WTC11 (cell line): ENCODE results near the gene CBX5. TPM values are rescaled to one million over a fixed set of nuclear protein-coding genes. Genes with fewer than 3 reads are reported as not detected.

Experiments
- ATAC-seq: fragments of 200-7000 bp; cut with Tn5 transposase; 2 replicates; pipeline ENCODE4 v1.10.0; 2021; ENCODE audit warnings: mild to moderate bottlenecking, moderate library complexity
- CTCF ChIA-PET: fragments of 300-600 bp; sonication (Branson Sonifier 250); formaldehyde crosslinking; loops from one replicate; lab custom pipeline; 2021; ENCODE audit warnings: antibody characterized with exemption; lab: Charles Lee
- POLR2A ChIA-PET: fragments of 350-600 bp; sonication (Branson Sonifier 250); formaldehyde crosslinking; loops from one replicate; lab custom pipeline; 2021; ENCODE audit warnings: antibody characterized with exemption; lab: Charles Lee
- DNase-seq: peaks from one replicate; pipeline ENCODE4 v3.0.0; 2021; ENCODE audit warnings: low spot score
- H3K27ac Mint-ChIP-seq: 2 replicates; pipeline ENCODE4 v1.8.0; 2021; ENCODE audit warnings: mixed read lengths
- H3K27me3 Mint-ChIP-seq: 2 replicates; pipeline ENCODE4 v1.8.0; 2021; ENCODE audit warnings: low read depth, mild to moderate bottlenecking, moderate library complexity, mixed read lengths
- H3K36me3 Mint-ChIP-seq: 2 replicates; pipeline ENCODE4 v1.8.0; 2021; ENCODE audit warnings: mixed read lengths
- H3K4me1 Mint-ChIP-seq: 2 replicates; pipeline ENCODE4 v1.8.0; 2022; ENCODE audit warnings: mixed read lengths
- H3K4me3 Mint-ChIP-seq: 2 replicates; pipeline ENCODE4 v1.8.0; 2021; ENCODE audit warnings: mild to moderate bottlenecking, moderate library complexity, mixed read lengths
- H3K9me3 Mint-ChIP-seq: 2 replicates; pipeline ENCODE4 v1.8.0; 2021; ENCODE audit warnings: mixed read lengths
- ATF2 ChIP-seq: sonication (generic); formaldehyde crosslinking; IDR thresholded peaks from 2 replicates; pipeline ENCODE4 v1.8.1; 2022; ENCODE audit warnings: low read depth, missing genetic modification reagents, borderline replicate concordance
- CREB1 ChIP-seq: sonication (generic); formaldehyde crosslinking; IDR thresholded peaks from 2 replicates; pipeline ENCODE4 v1.8.0; 2023; ENCODE audit warnings: mild to moderate bottlenecking, missing genetic modification reagents
- ESRRA ChIP-seq: sonication (generic); formaldehyde crosslinking; IDR thresholded peaks from 2 replicates; pipeline ENCODE4 v1.8.1; 2022; ENCODE audit warnings: mild to moderate bottlenecking, missing genetic modification reagents, borderline replicate concordance
- ETV6 ChIP-seq: sonication (generic); formaldehyde crosslinking; IDR thresholded peaks from 2 replicates; pipeline ENCODE4 v1.8.1; 2022; ENCODE audit warnings: mild to moderate bottlenecking, missing genetic modification reagents
- FOXK1 ChIP-seq: sonication (generic); formaldehyde crosslinking; IDR thresholded peaks from 2 replicates; pipeline ENCODE4 v1.8.0; 2022; ENCODE audit warnings: mild to moderate bottlenecking, moderate library complexity, missing genetic modification reagents
- FOXP4 ChIP-seq: sonication (generic); formaldehyde crosslinking; IDR thresholded peaks from 2 replicates; pipeline ENCODE4 v1.8.0; 2022; ENCODE audit warnings: mild to moderate bottlenecking, missing genetic modification reagents
- TEAD4 ChIP-seq: sonication (generic); formaldehyde crosslinking; IDR thresholded peaks from 2 replicates; pipeline ENCODE4 v1.8.0; 2022; ENCODE audit warnings: mild to moderate bottlenecking, missing genetic modification reagents
- ZMAT4 ChIP-seq: fragments of 250-450 bp; sonication (Bioruptor Pico); IDR thresholded peaks from 2 replicates; pipeline ENCODE4 v1.9.0; 2021; ENCODE audit warnings: mild to moderate bottlenecking
- ZNF532 ChIP-seq: fragments of 250-450 bp; sonication (Bioruptor Pico); IDR thresholded peaks from 2 replicates; pipeline ENCODE4 v1.9.0; 2021; ENCODE audit warnings: mild to moderate bottlenecking, borderline replicate concordance
- total RNA-seq: library from RNA; stranded (reverse); gene quantifications from 3 replicates; pipeline ENCODE4 v1.2.3, GENCODE V29; 2021
- TF ChIP-seq, protein P1 (sequence below): sonication (generic); formaldehyde crosslinking; IDR thresholded peaks from 2 replicates; pipeline ENCODE4 v1.8.0; 2023; ENCODE audit warnings: mild to moderate bottlenecking, missing genetic modification reagents
- TF ChIP-seq, protein P2 (sequence below): sonication (generic); formaldehyde crosslinking; IDR thresholded peaks from 2 replicates; pipeline ENCODE4 v1.8.1; 2022; ENCODE audit warnings: mild to moderate bottlenecking, moderate library complexity, missing genetic modification reagents
- TF ChIP-seq, protein P3 (sequence below): sonication (generic); formaldehyde crosslinking; IDR thresholded peaks from 2 replicates; pipeline ENCODE4 v1.8.0; 2022; ENCODE audit warnings: mild to moderate bottlenecking, missing genetic modification reagents

Gene CBX5
- total RNA-seq, 1 experiment from 2014 or later = 182 TPM

- no peak for TF ChIP-seq FOXK1 (CRISPR knock-in tag)
- no peak for TF ChIP-seq ETV6 (CRISPR knock-in tag)
- TF ChIP-seq ZNF532 (CRISPR knock-in tag) = no peak
- TF ChIP-seq ZMAT4 = no peak
- TF ChIP-seq TEAD4 (CRISPR knock-in tag) = no peak
- TF ChIP-seq ESRRA (CRISPR knock-in tag) = no peak
- TF ChIP-seq, protein P1, sequence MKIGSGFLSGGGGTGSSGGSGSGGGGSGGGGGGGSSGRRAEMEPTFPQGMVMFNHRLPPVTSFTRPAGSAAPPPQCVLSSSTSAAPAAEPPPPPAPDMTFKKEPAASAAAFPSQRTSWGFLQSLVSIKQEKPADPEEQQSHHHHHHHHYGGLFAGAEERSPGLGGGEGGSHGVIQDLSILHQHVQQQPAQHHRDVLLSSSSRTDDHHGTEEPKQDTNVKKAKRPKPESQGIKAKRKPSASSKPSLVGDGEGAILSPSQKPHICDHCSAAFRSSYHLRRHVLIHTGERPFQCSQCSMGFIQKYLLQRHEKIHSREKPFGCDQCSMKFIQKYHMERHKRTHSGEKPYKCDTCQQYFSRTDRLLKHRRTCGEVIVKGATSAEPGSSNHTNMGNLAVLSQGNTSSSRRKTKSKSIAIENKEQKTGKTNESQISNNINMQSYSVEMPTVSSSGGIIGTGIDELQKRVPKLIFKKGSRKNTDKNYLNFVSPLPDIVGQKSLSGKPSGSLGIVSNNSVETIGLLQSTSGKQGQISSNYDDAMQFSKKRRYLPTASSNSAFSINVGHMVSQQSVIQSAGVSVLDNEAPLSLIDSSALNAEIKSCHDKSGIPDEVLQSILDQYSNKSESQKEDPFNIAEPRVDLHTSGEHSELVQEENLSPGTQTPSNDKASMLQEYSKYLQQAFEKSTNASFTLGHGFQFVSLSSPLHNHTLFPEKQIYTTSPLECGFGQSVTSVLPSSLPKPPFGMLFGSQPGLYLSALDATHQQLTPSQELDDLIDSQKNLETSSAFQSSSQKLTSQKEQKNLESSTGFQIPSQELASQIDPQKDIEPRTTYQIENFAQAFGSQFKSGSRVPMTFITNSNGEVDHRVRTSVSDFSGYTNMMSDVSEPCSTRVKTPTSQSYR (CRISPR knock-in tag) = no peak
- TF ChIP-seq, protein P2, sequence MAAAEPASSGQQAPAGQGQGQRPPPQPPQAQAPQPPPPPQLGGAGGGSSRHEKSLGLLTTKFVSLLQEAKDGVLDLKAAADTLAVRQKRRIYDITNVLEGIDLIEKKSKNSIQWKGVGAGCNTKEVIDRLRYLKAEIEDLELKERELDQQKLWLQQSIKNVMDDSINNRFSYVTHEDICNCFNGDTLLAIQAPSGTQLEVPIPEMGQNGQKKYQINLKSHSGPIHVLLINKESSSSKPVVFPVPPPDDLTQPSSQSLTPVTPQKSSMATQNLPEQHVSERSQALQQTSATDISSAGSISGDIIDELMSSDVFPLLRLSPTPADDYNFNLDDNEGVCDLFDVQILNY (CRISPR knock-in tag) = no peak
- TF ChIP-seq FOXP4 (CRISPR knock-in tag) = no peak
- TF ChIP-seq, protein P3, sequence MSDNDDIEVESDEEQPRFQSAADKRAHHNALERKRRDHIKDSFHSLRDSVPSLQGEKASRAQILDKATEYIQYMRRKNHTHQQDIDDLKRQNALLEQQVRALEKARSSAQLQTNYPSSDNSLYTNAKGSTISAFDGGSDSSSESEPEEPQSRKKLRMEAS = no peak
- TF ChIP-seq ATF2 (CRISPR knock-in tag) = no peak
- no peak for TF ChIP-seq CREB1 (CRISPR knock-in tag)
- TF ChIP-seq, all 79 proteins: peak for 0
- DNase-seq (no peak), ATAC-seq (no peak)
- Mint-ChIP-seq H3K36me3 (peaks cover 71% of the 10 kb centered on the region), H3K27ac (no peak overlapping the region), H3K9me3 (no peaks in the 10 kb centered on the region), H3K27me3 (no peaks in the 10 kb centered on the region), H3K4me1 (no peaks in the 10 kb centered on the region), H3K4me3 (no peak overlapping the region)
- ChIA-PET CTCF (no interaction called here), POLR2A (no interaction called here)
These were observed 33.8 kb downstream of the CBX5 start for GRCh38 chr12:54246011-54246641.
